SK-N-SH treated with all-trans-retinoic acid at 6 μM for 48 hours (cell line): ENCODE data around the gene GPC5.

Experiments
- ATAC-seq: fragments of 200-7000 bp; cut with Tn5 transposase; 3 replicates; pipeline ENCODE4 v1.9.1; 2020; ENCODE audit warnings: mild to moderate bottlenecking, moderate library complexity
- ARNTL ChIP-seq: fragments of 450-650 bp; formaldehyde crosslinking; IDR thresholded peaks from 2 replicates; pipeline ENCODE4 v1.5.0; 2020; ENCODE audit warnings: low read depth, mild to moderate bottlenecking, moderate library complexity, borderline replicate concordance
- CSDC2 ChIP-seq: fragments of 250-450 bp; sonication (Bioruptor Pico); IDR thresholded peaks from 2 replicates; pipeline ENCODE4 v1.5.0; 2020; ENCODE audit warnings: mild to moderate bottlenecking, moderate library complexity
- ESRRG ChIP-seq: fragments of 250-450 bp; sonication (Bioruptor Pico); IDR thresholded peaks from 2 replicates; pipeline ENCODE4 v1.6.1; 2021; ENCODE audit warnings: mild to moderate bottlenecking
- GLIS3 ChIP-seq: fragments of 250-450 bp; sonication (Bioruptor Pico); IDR thresholded peaks from 2 replicates; pipeline ENCODE4 v1.5.0; 2020; ENCODE audit warnings: mild to moderate bottlenecking, moderate library complexity
- ISL1 ChIP-seq: fragments of 250-450 bp; sonication (Bioruptor Pico); IDR thresholded peaks from 2 replicates; pipeline ENCODE4 v2.1.2; 2022; ENCODE audit warnings: mild to moderate bottlenecking, moderate library complexity
- OSR1 ChIP-seq: fragments of 250-450 bp; sonication (Bioruptor Pico); IDR thresholded peaks from 2 replicates; pipeline ENCODE4 v1.8.0; 2022; ENCODE audit warnings: moderate library complexity, mild to moderate bottlenecking, inconsistent platforms
- RARB ChIP-seq: fragments of 250-450 bp; sonication (Bioruptor Pico); IDR thresholded peaks from 2 replicates; pipeline ENCODE4 v1.8.0; 2021; ENCODE audit warnings: mild to moderate bottlenecking, moderate library complexity
- SNAI2 ChIP-seq: fragments of 250-450 bp; sonication (Bioruptor Pico); IDR thresholded peaks from 2 replicates; pipeline ENCODE4 v1.5.0; 2020; ENCODE audit warnings: mild to moderate bottlenecking, moderate library complexity
- TCF4 ChIP-seq: fragments of 250-450 bp; sonication (Bioruptor Pico); IDR thresholded peaks from 2 replicates; pipeline ENCODE4 v1.8.0; 2021; ENCODE audit warnings: mild to moderate bottlenecking, moderate library complexity, borderline replicate concordance
- TOX ChIP-seq: fragments of 250-450 bp; sonication (Bioruptor Pico); IDR thresholded peaks from 2 replicates; pipeline ENCODE4 v1.8.0; 2021; ENCODE audit warnings: mild to moderate bottlenecking, moderate library complexity, borderline replicate concordance
- ZC3H10 ChIP-seq: fragments of 250-450 bp; sonication (Bioruptor Pico); IDR thresholded peaks from 2 replicates; pipeline ENCODE4 v1.5.1; 2021; ENCODE audit warnings: mild to moderate bottlenecking, moderate library complexity
- ZFP3 ChIP-seq: fragments of 250-450 bp; sonication (Bioruptor Pico); IDR thresholded peaks from 2 replicates; pipeline ENCODE4 v1.5.0; 2020; ENCODE audit warnings: mild to moderate bottlenecking, moderate library complexity
- ZFP30 ChIP-seq: fragments of 450-650 bp; formaldehyde crosslinking; IDR thresholded peaks from 2 replicates; pipeline ENCODE4 v1.5.0; 2022; ENCODE audit warnings: mild to moderate bottlenecking, moderate library complexity
- ZNF565 ChIP-seq: fragments of 450-650 bp; formaldehyde crosslinking; conservative IDR thresholded peaks from 2 replicates; pipeline ENCODE4 v1.5.0; 2020; ENCODE audit warnings: low read depth, mild to moderate bottlenecking, moderate library complexity
- ZNF70 ChIP-seq: fragments of 450-650 bp; formaldehyde crosslinking; IDR thresholded peaks from 2 replicates; pipeline ENCODE4 v1.5.0; 2020; ENCODE audit warnings: mild to moderate bottlenecking, moderate library complexity
- ZNF8 ChIP-seq: fragments of 450-650 bp; formaldehyde crosslinking; IDR thresholded peaks from 2 replicates; pipeline ENCODE4 v1.5.0; 2020; ENCODE audit warnings: mild to moderate bottlenecking, moderate library complexity
- TF ChIP-seq, protein P1 (sequence below): fragments of 250-450 bp; sonication (Bioruptor Pico); IDR thresholded peaks from 2 replicates; pipeline ENCODE4 v1.8.0; 2020; ENCODE audit warnings: mild to moderate bottlenecking, moderate library complexity, borderline replicate concordance
- TF ChIP-seq, protein P2 (sequence below): fragments of 250-450 bp; sonication (Bioruptor Pico); IDR thresholded peaks from 2 replicates; pipeline ENCODE4 v1.5.0; 2020; ENCODE audit warnings: mild to moderate bottlenecking, moderate library complexity
- TF ChIP-seq, protein P3 (sequence below): fragments of 250-450 bp; sonication (Bioruptor Pico); IDR thresholded peaks from 2 replicates; pipeline ENCODE4 v1.8.0; 2021; ENCODE audit warnings: low read depth, mild to moderate bottlenecking, moderate library complexity, borderline replicate concordance
- TF ChIP-seq, protein P4 (sequence below): fragments of 250-450 bp; sonication (Bioruptor Pico); IDR thresholded peaks from 2 replicates; pipeline ENCODE4 v1.5.1; 2021; ENCODE audit warnings: mild to moderate bottlenecking, moderate library complexity

The GPC5 gene

DNA sequence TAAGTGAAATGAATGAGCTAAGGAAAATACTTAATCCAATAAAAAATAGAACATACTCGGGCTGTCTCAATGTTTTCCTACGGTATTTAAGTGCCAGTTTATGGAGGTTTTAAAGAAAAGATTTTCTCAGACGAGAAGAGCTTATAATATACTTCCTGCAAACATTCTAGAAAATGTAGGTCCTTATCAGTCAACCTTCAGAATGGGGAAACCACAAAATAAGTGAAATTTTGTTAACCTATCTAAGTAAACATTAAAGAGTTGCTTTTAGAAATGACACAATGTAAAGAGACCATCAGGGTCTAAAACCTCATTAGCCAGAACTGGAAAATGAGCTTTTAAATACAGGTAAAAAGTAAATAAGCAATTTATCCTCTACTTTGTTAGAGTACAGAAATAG, 38.8 kb upstream of the GPC5 start:
- ATAC-seq = no peak
- TF ChIP-seq TCF4 = no peak
- TF ChIP-seq, protein P1, sequence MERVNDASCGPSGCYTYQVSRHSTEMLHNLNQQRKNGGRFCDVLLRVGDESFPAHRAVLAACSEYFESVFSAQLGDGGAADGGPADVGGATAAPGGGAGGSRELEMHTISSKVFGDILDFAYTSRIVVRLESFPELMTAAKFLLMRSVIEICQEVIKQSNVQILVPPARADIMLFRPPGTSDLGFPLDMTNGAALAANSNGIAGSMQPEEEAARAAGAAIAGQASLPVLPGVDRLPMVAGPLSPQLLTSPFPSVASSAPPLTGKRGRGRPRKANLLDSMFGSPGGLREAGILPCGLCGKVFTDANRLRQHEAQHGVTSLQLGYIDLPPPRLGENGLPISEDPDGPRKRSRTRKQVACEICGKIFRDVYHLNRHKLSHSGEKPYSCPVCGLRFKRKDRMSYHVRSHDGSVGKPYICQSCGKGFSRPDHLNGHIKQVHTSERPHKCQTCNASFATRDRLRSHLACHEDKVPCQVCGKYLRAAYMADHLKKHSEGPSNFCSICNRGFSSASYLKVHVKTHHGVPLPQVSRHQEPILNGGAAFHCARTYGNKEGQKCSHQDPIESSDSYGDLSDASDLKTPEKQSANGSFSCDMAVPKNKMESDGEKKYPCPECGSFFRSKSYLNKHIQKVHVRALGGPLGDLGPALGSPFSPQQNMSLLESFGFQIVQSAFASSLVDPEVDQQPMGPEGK (CRISPR knock-in tag) = no peak
- no peak for TF ChIP-seq ZFP3 (CRISPR knock-in tag)
- no peak for TF ChIP-seq ESRRG (CRISPR knock-in tag)
- no peak for TF ChIP-seq RARB (CRISPR knock-in tag)

DNA sequence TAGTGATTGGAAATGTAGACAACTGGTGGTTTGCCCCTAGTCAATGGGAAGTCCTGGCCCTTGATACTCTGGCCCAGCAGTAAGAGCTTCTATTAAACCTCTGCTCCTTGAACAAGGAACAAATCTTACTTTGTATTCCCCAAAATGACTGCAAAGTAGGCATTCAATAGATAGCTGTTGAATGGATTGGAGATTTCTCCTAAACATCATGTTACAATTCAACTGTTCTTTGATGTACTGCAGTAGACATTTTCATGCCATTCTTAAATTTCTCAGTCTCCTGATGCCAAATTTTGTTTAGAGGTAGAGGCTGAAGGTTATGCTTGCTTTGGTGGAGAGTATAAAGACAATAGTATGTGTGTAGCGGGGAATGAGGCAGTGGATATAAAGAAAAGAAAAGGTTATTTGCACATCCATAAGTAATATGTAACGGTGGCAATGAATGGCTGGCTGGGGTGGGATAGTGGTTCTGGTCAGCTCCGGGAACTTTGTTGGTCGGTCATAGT, 38.1 kb upstream of the GPC5 start:
- ATAC-seq = no peak
- no peak for TF ChIP-seq ARNTL (CRISPR knock-in tag)
- TF ChIP-seq, protein P2, sequence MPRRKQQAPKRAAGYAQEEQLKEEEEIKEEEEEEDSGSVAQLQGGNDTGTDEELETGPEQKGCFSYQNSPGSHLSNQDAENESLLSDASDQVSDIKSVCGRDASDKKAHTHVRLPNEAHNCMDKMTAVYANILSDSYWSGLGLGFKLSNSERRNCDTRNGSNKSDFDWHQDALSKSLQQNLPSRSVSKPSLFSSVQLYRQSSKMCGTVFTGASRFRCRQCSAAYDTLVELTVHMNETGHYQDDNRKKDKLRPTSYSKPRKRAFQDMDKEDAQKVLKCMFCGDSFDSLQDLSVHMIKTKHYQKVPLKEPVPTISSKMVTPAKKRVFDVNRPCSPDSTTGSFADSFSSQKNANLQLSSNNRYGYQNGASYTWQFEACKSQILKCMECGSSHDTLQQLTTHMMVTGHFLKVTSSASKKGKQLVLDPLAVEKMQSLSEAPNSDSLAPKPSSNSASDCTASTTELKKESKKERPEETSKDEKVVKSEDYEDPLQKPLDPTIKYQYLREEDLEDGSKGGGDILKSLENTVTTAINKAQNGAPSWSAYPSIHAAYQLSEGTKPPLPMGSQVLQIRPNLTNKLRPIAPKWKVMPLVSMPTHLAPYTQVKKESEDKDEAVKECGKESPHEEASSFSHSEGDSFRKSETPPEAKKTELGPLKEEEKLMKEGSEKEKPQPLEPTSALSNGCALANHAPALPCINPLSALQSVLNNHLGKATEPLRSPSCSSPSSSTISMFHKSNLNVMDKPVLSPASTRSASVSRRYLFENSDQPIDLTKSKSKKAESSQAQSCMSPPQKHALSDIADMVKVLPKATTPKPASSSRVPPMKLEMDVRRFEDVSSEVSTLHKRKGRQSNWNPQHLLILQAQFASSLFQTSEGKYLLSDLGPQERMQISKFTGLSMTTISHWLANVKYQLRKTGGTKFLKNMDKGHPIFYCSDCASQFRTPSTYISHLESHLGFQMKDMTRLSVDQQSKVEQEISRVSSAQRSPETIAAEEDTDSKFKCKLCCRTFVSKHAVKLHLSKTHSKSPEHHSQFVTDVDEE (CRISPR knock-in tag) = no peak
- TF ChIP-seq GLIS3 = no peak
- TF ChIP-seq, protein P1 (CRISPR knock-in tag) = no peak
- TF ChIP-seq, protein P3, sequence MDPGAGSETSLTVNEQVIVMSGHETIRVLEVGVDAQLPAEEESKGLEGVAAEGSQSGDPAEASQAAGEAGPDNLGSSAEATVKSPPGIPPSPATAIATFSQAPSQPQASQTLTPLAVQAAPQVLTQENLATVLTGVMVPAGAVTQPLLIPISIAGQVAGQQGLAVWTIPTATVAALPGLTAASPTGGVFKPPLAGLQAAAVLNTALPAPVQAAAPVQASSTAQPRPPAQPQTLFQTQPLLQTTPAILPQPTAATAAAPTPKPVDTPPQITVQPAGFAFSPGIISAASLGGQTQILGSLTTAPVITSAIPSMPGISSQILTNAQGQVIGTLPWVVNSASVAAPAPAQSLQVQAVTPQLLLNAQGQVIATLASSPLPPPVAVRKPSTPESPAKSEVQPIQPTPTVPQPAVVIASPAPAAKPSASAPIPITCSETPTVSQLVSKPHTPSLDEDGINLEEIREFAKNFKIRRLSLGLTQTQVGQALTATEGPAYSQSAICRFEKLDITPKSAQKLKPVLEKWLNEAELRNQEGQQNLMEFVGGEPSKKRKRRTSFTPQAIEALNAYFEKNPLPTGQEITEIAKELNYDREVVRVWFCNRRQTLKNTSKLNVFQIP (CRISPR knock-in tag) = no peak
- TF ChIP-seq ZNF70 (CRISPR knock-in tag) = no peak
- TF ChIP-seq TOX (CRISPR knock-in tag) = no peak
- TF ChIP-seq TCF4 = no peak
- TF ChIP-seq, protein P4, sequence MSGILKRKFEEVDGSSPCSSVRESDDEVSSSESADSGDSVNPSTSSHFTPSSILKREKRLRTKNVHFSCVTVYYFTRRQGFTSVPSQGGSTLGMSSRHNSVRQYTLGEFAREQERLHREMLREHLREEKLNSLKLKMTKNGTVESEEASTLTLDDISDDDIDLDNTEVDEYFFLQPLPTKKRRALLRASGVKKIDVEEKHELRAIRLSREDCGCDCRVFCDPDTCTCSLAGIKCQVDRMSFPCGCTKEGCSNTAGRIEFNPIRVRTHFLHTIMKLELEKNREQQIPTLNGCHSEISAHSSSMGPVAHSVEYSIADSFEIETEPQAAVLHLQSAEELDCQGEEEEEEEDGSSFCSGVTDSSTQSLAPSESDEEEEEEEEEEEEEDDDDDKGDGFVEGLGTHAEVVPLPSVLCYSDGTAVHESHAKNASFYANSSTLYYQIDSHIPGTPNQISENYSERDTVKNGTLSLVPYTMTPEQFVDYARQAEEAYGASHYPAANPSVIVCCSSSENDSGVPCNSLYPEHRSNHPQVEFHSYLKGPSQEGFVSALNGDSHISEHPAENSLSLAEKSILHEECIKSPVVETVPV (CRISPR knock-in tag) = no peak
- no peak for TF ChIP-seq SNAI2
- no peak for TF ChIP-seq RARB (CRISPR knock-in tag)
- TF ChIP-seq CSDC2 (CRISPR knock-in tag) = no peak
- TF ChIP-seq ZNF565 (CRISPR knock-in tag) = no peak

DNA sequence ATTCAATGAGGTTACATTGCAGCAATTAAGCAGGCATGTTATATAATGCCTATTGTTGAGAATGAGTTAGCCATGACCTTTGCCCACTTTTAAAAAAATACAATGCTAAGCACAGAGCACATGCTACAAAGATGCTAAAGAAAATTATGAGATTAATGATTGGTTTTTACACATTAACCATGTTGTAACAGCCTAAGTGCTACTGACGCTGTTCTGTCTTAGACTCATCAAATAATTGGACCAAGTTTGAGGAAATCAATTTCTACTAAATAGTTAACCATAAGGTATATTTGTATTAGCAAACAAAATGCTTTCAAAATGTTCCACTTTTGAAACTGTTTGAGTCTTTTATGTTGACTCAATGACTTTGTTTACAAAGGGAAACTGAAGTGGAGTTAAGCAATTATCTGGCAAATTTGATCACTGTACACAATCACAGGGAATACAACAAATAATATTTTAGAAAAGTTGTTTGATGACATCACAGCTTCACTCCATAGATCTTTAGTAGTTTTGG, 36.6 kb upstream of the GPC5 start:
- TF ChIP-seq CSDC2 (CRISPR knock-in tag) (no peak), ZFP30 (CRISPR knock-in tag) (no peak), ISL1 (no peak), OSR1 (CRISPR knock-in tag) (no peak), ZNF8 (CRISPR knock-in tag) (no peak), ZC3H10 (CRISPR knock-in tag) (no peak), ZFP3 (CRISPR knock-in tag) (no peak), TOX (CRISPR knock-in tag) (no peak), ARNTL (CRISPR knock-in tag) (no peak), SNAI2 (no peak), ESRRG (CRISPR knock-in tag) (no peak)
- TF ChIP-seq, protein P4 (CRISPR knock-in tag) = no peak
- ATAC-seq = no peak
